HEK293T (cell line): ENCODE measurements around the gene DIDO1.

ENCODE experiments used
- FOXA1 ChIP-seq: fragments of 450-650 bp; IDR thresholded peaks from 2 replicates; pipeline ENCODE4 v1.6.1; 2016; ENCODE audit warnings: mild to moderate bottlenecking
- FOXK2 ChIP-seq: fragments of 450-650 bp; IDR thresholded peaks from 2 replicates; pipeline ENCODE4 v1.6.1; 2016; ENCODE audit warnings: mild to moderate bottlenecking
- L3MBTL2 ChIP-seq: fragments of 450-650 bp; conservative IDR thresholded peaks from 2 replicates; pipeline ENCODE4 v1.6.1; 2016; ENCODE audit warnings: mild to moderate bottlenecking
- SUZ12 ChIP-seq: fragments of 450-650 bp; IDR thresholded peaks from 2 replicates; pipeline ENCODE4 v1.6.1; 2016; ENCODE audit warnings: mild to moderate bottlenecking
- ZNF384 ChIP-seq: fragments of 450-650 bp; IDR thresholded peaks from 2 replicates; pipeline ENCODE4 v1.6.1; 2016

DNA sequence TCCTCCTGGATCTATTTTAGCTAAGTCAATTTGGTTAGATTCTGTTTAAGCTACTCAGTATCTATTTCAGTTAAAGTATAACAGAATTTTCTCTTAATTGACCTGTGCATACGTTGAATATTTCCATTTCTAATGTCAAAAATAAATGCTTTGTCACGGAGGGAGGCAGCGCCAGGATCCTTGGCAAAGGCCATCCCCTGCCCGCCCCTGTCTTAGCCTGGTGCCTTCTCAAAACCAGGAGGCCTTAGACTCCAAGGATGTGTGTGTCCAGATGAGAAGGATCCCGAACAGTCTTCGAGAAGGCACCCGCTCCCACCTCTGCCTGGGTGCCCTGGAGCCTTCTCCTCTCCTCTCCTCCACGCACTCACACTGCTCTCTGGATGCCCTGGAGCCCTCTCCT is 87.0 kb downstream of the DIDO1 start:
- TF ChIP-seq SUZ12 (no peak), ZNF384 (no peak), FOXA1 (no peak), L3MBTL2 (no peak), FOXK2 (no peak)
